H1 (cell line): ENCODE data around the gene SRMS. TPM values are rescaled to one million over a fixed set of nuclear protein-coding genes. Genes with fewer than 3 reads are reported as not detected.

Experiments used
- CTCF ChIA-PET: fragments of 300-600 bp; sonication (Branson Sonifier 250); formaldehyde crosslinking; loops from one replicate; lab custom pipeline; 2021; ENCODE audit not compliant: partially characterized antibody; lab: Charles Lee
- POLR2A ChIA-PET: fragments of 300-600 bp; sonication (Branson Sonifier 250); formaldehyde crosslinking; loops from one replicate; lab custom pipeline; 2021; ENCODE audit warnings: inconsistent platforms; ENCODE audit not compliant: partially characterized antibody; lab: Charles Lee
- DNase-seq, 2 experiments: peaks; one replicate each; pipeline versions ENCODE4 v3.0.0 to v3.0.0-alpha.2; 2010 to 2022; ENCODE audit warnings: low spot score in 2 of 2, low read depth in 1 of 2, mixed read lengths in 1 of 2
- FAIRE-seq: peaks from 2 replicates; lab custom pipeline; 2011; peaks lifted over from hg19 to GRCh38; lab: Jason Lieb, UNC
- H2AFZ ChIP-seq: 2 replicates; pipeline ENCODE4 v1.8.1; 2012; ENCODE audit warnings: low read length, inconsistent platforms
- H2AK5ac ChIP-seq: 2 replicates; pipeline ENCODE4 v1.6.1; 2013; ENCODE audit warnings: low read depth, low read length
- H2BK120ac ChIP-seq: replicated peaks from 2 replicates; pipeline ENCODE3; 2013; ENCODE audit warnings: low read depth, low read length, inconsistent platforms
- H2BK12ac ChIP-seq: 2 replicates; pipeline ENCODE4 v1.6.1; 2013; ENCODE audit warnings: low read depth, low read length
- H2BK15ac ChIP-seq: 2 replicates; pipeline ENCODE4 v1.6.1; 2013; ENCODE audit warnings: low read length
- H2BK20ac ChIP-seq: 2 replicates; pipeline ENCODE4 v1.6.1; 2013; ENCODE audit warnings: low read length
- H2BK5ac ChIP-seq: 2 replicates; pipeline ENCODE4 v1.6.1; 2013; ENCODE audit warnings: low read depth, low read length
- H3K14ac ChIP-seq: 2 replicates; pipeline ENCODE4 v1.6.1; 2013; ENCODE audit warnings: inconsistent platforms; ENCODE audit not compliant: insufficient read length
- H3K18ac ChIP-seq: 2 replicates; pipeline ENCODE4 v1.6.1; 2013; ENCODE audit warnings: low read length; ENCODE audit errors: extremely low read depth
- H3K23ac ChIP-seq: 2 replicates; pipeline ENCODE4 v1.6.1; 2013; ENCODE audit warnings: inconsistent platforms; ENCODE audit not compliant: insufficient read length
- H3K23me2 ChIP-seq: 2 replicates; pipeline ENCODE4 v1.6.1; 2013; ENCODE audit warnings: low read depth, low read length
- H3K27ac ChIP-seq: 2 replicates; pipeline ENCODE4 v1.6.1; 2011; ENCODE audit warnings: low read depth, low read length, inconsistent platforms
- H3K27me3 ChIP-seq, 4 experiments: replicated peaks in 1 of 4; 1 replicate in 1 of 4; 2 replicates in 3 of 4; pipeline versions ENCODE4 v1.6.1 to v1.8.1; 2011 to 2013; ENCODE audit warnings: low read length in 3 of 4, mild to moderate bottlenecking in 3 of 4, inconsistent platforms in 2 of 4, mixed read lengths in 2 of 4, moderate library complexity in 1 of 4; ENCODE audit not compliant: control insufficient read depth in 3 of 4, insufficient read depth in 3 of 4; ENCODE audit errors: extremely low read depth in 1 of 4
- H3K36me3 ChIP-seq, 4 experiments: 2 replicates each; pipeline versions ENCODE4 v1.6.1 to v1.8.1; 2011 to 2013; ENCODE audit warnings: mild to moderate bottlenecking in 4 of 4, low read length in 3 of 4, moderate library complexity in 2 of 4, control low read depth in 1 of 4, inconsistent platforms in 1 of 4; ENCODE audit not compliant: insufficient read depth in 4 of 4, control insufficient read depth in 2 of 4
- H3K4ac ChIP-seq: replicated peaks from 2 replicates; pipeline ENCODE3; 2013; ENCODE audit warnings: low read length, low read depth, mixed read lengths, inconsistent platforms; ENCODE audit not compliant: insufficient read length
- H3K4me1 ChIP-seq, 4 experiments: replicated peaks in 1 of 4; 1 replicate in 1 of 4; 2 replicates in 3 of 4; pipeline versions ENCODE4 v1.6.1 to v1.8.1; 2011 to 2013; ENCODE audit warnings: low read length in 3 of 4, inconsistent platforms in 2 of 4, mixed read lengths in 1 of 4; ENCODE audit not compliant: insufficient read depth in 4 of 4, control insufficient read depth in 3 of 4
- H3K4me2 ChIP-seq, 2 experiments: 2 replicates each; pipeline versions ENCODE4 v1.6.1 to v1.8.1; 2011 to 2013; ENCODE audit warnings: low read depth in 2 of 2, low read length in 2 of 2, control low read depth in 1 of 2, inconsistent platforms in 1 of 2, mild to moderate bottlenecking in 1 of 2; ENCODE audit not compliant: insufficient read depth in 1 of 2
- H3K4me3 ChIP-seq, 4 experiments: fragments of 200-600, 300-600 bp in 1 of 4; sonication (generic), shearing (Covaris generic), sonication (Bioruptor Twin) in 1 of 4; 2 replicates each; pipeline versions ENCODE4 v1.5.1 to v1.8.1; 2011 to 2016; ENCODE audit warnings: low read length in 4 of 4, low read depth in 3 of 4, control low read depth in 2 of 4, inconsistent platforms in 2 of 4, mild to moderate bottlenecking in 2 of 4, mixed read lengths in 1 of 4, moderate library complexity in 1 of 4; ENCODE audit not compliant: insufficient read depth in 2 of 4; ENCODE audit errors: extremely low read depth in 1 of 4
- H3K56ac ChIP-seq: replicated peaks from 2 replicates; pipeline ENCODE3; 2013; ENCODE audit warnings: low read depth, mild to moderate bottlenecking, mixed read lengths, low read length, inconsistent platforms; ENCODE audit not compliant: insufficient read length
- H3K79me1 ChIP-seq: 2 replicates; pipeline ENCODE4 v1.6.1; 2013; ENCODE audit warnings: low read depth, low read length, control low read depth
- H3K79me2 ChIP-seq, 2 experiments: 2 replicates each; pipeline versions ENCODE4 v1.6.1 to v1.8.1; 2012 to 2013; ENCODE audit warnings: low read length in 2 of 2, mild to moderate bottlenecking in 2 of 2, inconsistent platforms in 1 of 2; ENCODE audit not compliant: insufficient read depth in 2 of 2, control insufficient read depth in 1 of 2
- H3K9ac ChIP-seq, 4 experiments: replicated peaks in 1 of 4; 1 replicate in 1 of 4; 2 replicates in 3 of 4; pipeline versions ENCODE4 v1.6.1 to v1.8.1; 2011 to 2013; ENCODE audit warnings: low read depth in 3 of 4, low read length in 3 of 4, control low read depth in 2 of 4, mild to moderate bottlenecking in 2 of 4, moderate library complexity in 2 of 4, inconsistent platforms in 1 of 4; ENCODE audit errors: extremely low read depth in 1 of 4
- H3K9me3 ChIP-seq, 2 experiments: 2 replicates each; pipeline versions ENCODE4 v1.6.1 to v1.8.1; 2012 to 2013; ENCODE audit warnings: mild to moderate bottlenecking in 2 of 2, moderate library complexity in 2 of 2, control low read depth in 1 of 2, inconsistent platforms in 1 of 2, low read depth in 1 of 2, low read length in 1 of 2, mixed read lengths in 1 of 2; ENCODE audit not compliant: insufficient read depth in 2 of 2
- H4K20me1 ChIP-seq, 2 experiments: replicated peaks in 1 of 2; 2 replicates each; pipeline versions ENCODE3 to v1.8.1; 2011 to 2013; ENCODE audit warnings: inconsistent platforms in 2 of 2, low read length in 2 of 2, mild to moderate bottlenecking in 1 of 2; ENCODE audit not compliant: insufficient read depth in 2 of 2, control insufficient read depth in 1 of 2
- H4K5ac ChIP-seq: 2 replicates; pipeline ENCODE4 v1.6.1; 2013; ENCODE audit warnings: low read length, low read depth, mixed read lengths, inconsistent platforms; ENCODE audit not compliant: insufficient read length
- H4K8ac ChIP-seq: 2 replicates; pipeline ENCODE4 v1.8.0; 2013; ENCODE audit warnings: mild to moderate bottlenecking, moderate library complexity, low read length, inconsistent platforms; ENCODE audit not compliant: insufficient read depth; ENCODE audit errors: extremely low read depth
- H4K91ac ChIP-seq: replicated peaks from 2 replicates; pipeline ENCODE3; 2013; ENCODE audit warnings: low read length, mixed read lengths, inconsistent platforms; ENCODE audit not compliant: insufficient read length
- JUN ChIP-seq: IDR thresholded peaks from 2 replicates; pipeline ENCODE4 v1.6.1; 2011; ENCODE audit warnings: low read depth, mild to moderate bottlenecking, improper control_type of control experiment, low read length
- WGBS, 2 experiments: shearing (Covaris generic) in 1 of 2; methylation state at CpG; one replicate each; pipeline versions ENCODE4 v1.1.6 to v1.1.7; 2013 to 2015; ENCODE audit warnings: low lambda C conversion rate in 2 of 2, mixed read lengths in 2 of 2, inconsistent platforms in 1 of 2, low coverage in 1 of 2, missing lambda C conversion rate in 1 of 2; ENCODE audit not compliant: insufficient replicate concordance in 2 of 2, insufficient coverage in 1 of 2, insufficient read length in 1 of 2; ENCODE audit errors: extremely low coverage in 1 of 2, missing lambda C conversion rate in 1 of 2; 5-methylcytosine and 5-hydroxymethylcytosine counted together
- long read RNA-seq, 2 experiments: library from RNA in 1 of 2; library from capped mRNA in 1 of 2; stranded (forward); transcript quantifications; one replicate each; pipeline ENCODE4 v2.0.0, GENCODE V29; 2021; ENCODE audit warnings: inconsistent platforms in 1 of 2
- polyA minus RNA-seq, 3 experiments: library from RNA; depleted of rRNA, polyadenylated mRNA; stranded (reverse); fragments of >200 nt; gene quantifications; 1 replicate in 2 of 3; 2 replicates in 1 of 3; pipeline ENCODE4 v1.2.3, GENCODE V29; 2011
- polyA plus RNA-seq, 7 experiments: library from polyadenylated mRNA; depleted of rRNA in 3 of 7; stranded (reverse) in 5 of 7; unstranded in 2 of 7; fragments of >200 nt in 5 of 7; fragments of 200-250 nt in 2 of 7; gene quantifications; 1 replicate in 5 of 7; 2 replicates in 1 of 7; 4 replicates in 1 of 7; pipeline versions ENCODE4 v1.2.1 to v1.2.3, GENCODE V29; 2011 to 2013; ENCODE audit warnings: missing spikeins in 2 of 7, mixed read lengths in 2 of 7
- total RNA-seq: library from RNA; stranded (reverse); fragmentation: NEBNext Ultra II Directional; extraction: Animal tissue kit (Norgen Biotek cat#: 25700); gene quantifications from 2 replicates; pipeline ENCODE4 v1.2.1, GENCODE V29; 2021

Gene SRMS
- total RNA-seq (0.29 and 0.76 TPM in 2 replicates), polyA plus RNA-seq (2011; rRNA removed) (0.39 and 0.66 TPM in 2 replicates), polyA minus RNA-seq (2011; rRNA and poly(A)+ RNA removed) (0.10 TPM in 1 of 2 replicates, not detected in the other)
- 0.36 TPM for polyA plus RNA-seq (2011; cell fraction: cytosol; rRNA removed)
- polyA plus RNA-seq (2011; cell fraction: nucleus; rRNA removed), result 2.9 TPM
- polyA plus RNA-seq (2012, experiment 1 of 2), result 0.23 to 0.46 TPM (median 0.39 TPM) in 4 replicates
- polyA plus RNA-seq (2012, experiment 2 of 2), result 0.10 TPM
- polyA plus RNA-seq (2013, experiment 1 of 2), result 0.28 TPM
- polyA plus RNA-seq (2013, experiment 2 of 2), result 0.15 TPM
- not detected for polyA minus RNA-seq (2011; cell fraction: cytosol; rRNA and poly(A)+ RNA removed)
- 0.50 TPM for polyA minus RNA-seq (2011; cell fraction: nucleus; rRNA and poly(A)+ RNA removed)
- long read RNA-seq, experiment 1, result 0 reads
- long read RNA-seq, experiment 2, result 0 reads

DNA sequence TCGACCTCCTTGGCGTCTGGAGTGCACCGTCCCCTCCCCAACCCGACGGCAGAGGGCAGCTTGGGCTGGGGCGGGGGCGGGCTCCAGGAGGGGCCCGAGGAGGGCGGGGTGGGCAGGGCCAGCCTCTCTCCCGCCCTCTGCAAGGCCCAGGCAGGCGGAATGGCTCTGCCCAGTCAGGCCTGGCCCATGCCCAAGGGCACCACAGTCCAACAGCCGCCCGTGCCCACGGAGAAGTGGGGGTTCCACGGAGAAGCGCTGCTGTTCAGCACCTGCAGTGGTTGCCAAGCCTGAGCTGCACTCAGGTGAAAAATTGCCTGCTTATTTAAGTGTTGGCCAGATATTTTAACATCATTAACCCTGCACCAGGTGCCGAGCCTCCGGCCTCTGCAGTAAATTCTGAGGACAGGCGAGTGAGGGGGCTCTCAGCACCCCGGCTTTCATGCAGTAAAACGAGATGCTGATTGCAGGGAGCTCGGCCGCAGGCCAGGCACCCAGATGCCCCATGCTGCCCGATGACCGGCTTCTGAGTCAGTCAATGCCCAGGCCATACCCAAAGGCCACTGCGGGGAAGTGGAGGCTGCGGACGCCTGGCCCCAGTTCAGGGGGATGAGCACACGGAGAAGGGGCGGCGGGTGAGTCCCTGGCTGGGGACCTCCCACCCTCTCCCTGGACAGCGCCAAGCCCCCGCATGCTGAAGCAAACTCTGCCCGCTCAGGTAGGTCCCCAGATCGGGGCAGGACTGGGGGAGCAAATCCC, at the start of gene SRMS:
SRMS (minus strand) TSS at position 25 of the 756 bp plus-strand sequence. CDS start 286 bp downstream, outside the sequence.
- WGBS, 2 experiments, result 82% methylated on average over 27 of the region's 35 CpGs; no CpG with 5 or more reads in 1 of the 2 experiments
- no peaks in the 10 kb centered on the region for H3K27me3 ChIP-seq

More for the DNA sequence above, at the start of gene SRMS:
- no peak within 1 kb of the TSS for H3K56ac ChIP-seq
- H3K4me1 ChIP-seq, result peaks cover 0 to 29% (median 12%) of the 10 kb centered on the region in 4 experiments; a peak in 6 of 7 replicates
- peak within 1 kb of the TSS; percentile 72; the same call in 1 of the 2 replicates for H2BK15ac ChIP-seq
- peak within 1 kb of the TSS; percentile 80; the same call in 1 of the 2 replicates for H2BK12ac ChIP-seq
- no peak for TF ChIP-seq JUN
- H3K27ac ChIP-seq, result no peak within 1 kb of the TSS
- no peaks in the 10 kb centered on the region for H3K36me3 ChIP-seq
- ChIA-PET POLR2A (interaction anchor here (1.0 to 2.3 kb wide), 2 partner anchors 13 to 27 kb away, joined by 3 to 10 read pairs; partner anchors contain the start of gene PPDPF), CTCF (interaction anchor here (1.0 to 1.4 kb wide), 3 partner anchors 10 to 106 kb away, joined by 3 to 7 read pairs (median 3); partner anchors contain the start of gene PTK6)
- FAIRE-seq (no peak), DNase-seq (no peak)
- peak within 1 kb of the TSS; percentile 25 for H4K8ac ChIP-seq
- H2BK120ac ChIP-seq, result no peak within 1 kb of the TSS
- H3K79me2 ChIP-seq, result no peaks in the 10 kb centered on the region
- no peaks in the 10 kb centered on the region; the same call in 1 of the 2 replicates for H3K23me2 ChIP-seq
- H3K18ac ChIP-seq, result peak within 1 kb of the TSS; percentile 71; the same call in 1 of the 2 replicates
- H2AFZ ChIP-seq, result no peak within 1 kb of the TSS
- no peak within 1 kb of the TSS for H3K4me3 ChIP-seq
- H4K5ac ChIP-seq, result no peak within 1 kb of the TSS
- H3K4ac ChIP-seq, result peak within 1 kb of the TSS; percentile 74
- no peaks in the 10 kb centered on the region for H3K9me3 ChIP-seq
- H4K91ac ChIP-seq, result peak within 1 kb of the TSS; percentile 40
- peak within 1 kb of the TSS; percentile 86; the same call in 1 of the 2 replicates for H2BK20ac ChIP-seq
- peak within 1 kb of the TSS; percentile 78; the same call in 1 of the 2 replicates for H2BK5ac ChIP-seq
- peak within 1 kb of the TSS in 1 of 2 experiments; percentile 42; a peak in 2 of 4 replicates for H3K4me2 ChIP-seq
- no peak within 1 kb of the TSS; the same call in 1 of the 2 replicates for H2AK5ac ChIP-seq
- H4K20me1 ChIP-seq, result no peaks in the 10 kb centered on the region
- H3K9ac ChIP-seq, result no peak within 1 kb of the TSS
- no peak within 1 kb of the TSS for H3K14ac ChIP-seq
- H3K79me1 ChIP-seq, result no peaks in the 10 kb centered on the region
- no peak within 1 kb of the TSS for H3K23ac ChIP-seq
